Measurements from ENCODE around the gene RGS7. TPM values are rescaled to one million over a fixed set of nuclear protein-coding genes. Genes with fewer than 3 reads are reported as not detected.

Gene RGS7
- total RNA-seq, 2 experiments from 2014 or later: not detected

- ChIA-PET CTCF (no interaction called here), POLR2A (no interaction called here)
- ATAC-seq (no peak), DNase-seq (no peak)
- intact Hi-C loops (cut with micrococcal nuclease): no loop called here
- TF ChIP-seq, protein P1, sequence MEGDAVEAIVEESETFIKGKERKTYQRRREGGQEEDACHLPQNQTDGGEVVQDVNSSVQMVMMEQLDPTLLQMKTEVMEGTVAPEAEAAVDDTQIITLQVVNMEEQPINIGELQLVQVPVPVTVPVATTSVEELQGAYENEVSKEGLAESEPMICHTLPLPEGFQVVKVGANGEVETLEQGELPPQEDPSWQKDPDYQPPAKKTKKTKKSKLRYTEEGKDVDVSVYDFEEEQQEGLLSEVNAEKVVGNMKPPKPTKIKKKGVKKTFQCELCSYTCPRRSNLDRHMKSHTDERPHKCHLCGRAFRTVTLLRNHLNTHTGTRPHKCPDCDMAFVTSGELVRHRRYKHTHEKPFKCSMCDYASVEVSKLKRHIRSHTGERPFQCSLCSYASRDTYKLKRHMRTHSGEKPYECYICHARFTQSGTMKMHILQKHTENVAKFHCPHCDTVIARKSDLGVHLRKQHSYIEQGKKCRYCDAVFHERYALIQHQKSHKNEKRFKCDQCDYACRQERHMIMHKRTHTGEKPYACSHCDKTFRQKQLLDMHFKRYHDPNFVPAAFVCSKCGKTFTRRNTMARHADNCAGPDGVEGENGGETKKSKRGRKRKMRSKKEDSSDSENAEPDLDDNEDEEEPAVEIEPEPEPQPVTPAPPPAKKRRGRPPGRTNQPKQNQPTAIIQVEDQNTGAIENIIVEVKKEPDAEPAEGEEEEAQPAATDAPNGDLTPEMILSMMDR (IDR thresholded peaks at IDR 0.05): no peak
- H3K36me3 Mint-ChIP-seq (ENCODE audit: low read depth): no peaks in the 10 kb centered on the region
- no peaks in the 10 kb centered on the region for H3K27me3 Mint-ChIP-seq
- H3K4me3 Mint-ChIP-seq: no peak overlapping the region
- no peaks in the 10 kb centered on the region for H3K4me1 Mint-ChIP-seq (ENCODE audit: low read depth)
- H3K27ac Mint-ChIP-seq: no peak overlapping the region
- H3K9me3 Mint-ChIP-seq: peaks cover 3% of the 10 kb centered on the region
These were observed 175.0 kb downstream of the RGS7 start for GRCh38 chr1:241181971-241182370.

- H3K9me3 Mint-ChIP-seq: peaks cover 3% of the 10 kb centered on the region
These were observed 175.5 kb downstream of the RGS7 start for GRCh38 chr1:241181471-241181870.

GRCh38 chr1:241180569-241180968, 176.4 kb downstream of the RGS7 start:
- H3K4me3 Mint-ChIP-seq: no peak overlapping the region
- intact Hi-C loops (cut with micrococcal nuclease): no loop called here
- no peak overlapping the region for H3K27ac Mint-ChIP-seq
- TF ChIP-seq, protein P1 (IDR thresholded peaks at IDR 0.05): no peak
- H3K9me3 Mint-ChIP-seq: peaks cover 3% of the 10 kb centered on the region
- no peak for ATAC-seq
- H3K4me1 Mint-ChIP-seq (ENCODE audit: low read depth): no peaks in the 10 kb centered on the region
- no peak for DNase-seq
- no peaks in the 10 kb centered on the region for H3K36me3 Mint-ChIP-seq (ENCODE audit: low read depth)
- POLR2A ChIA-PET: no interaction called here
- H3K27me3 Mint-ChIP-seq: no peaks in the 10 kb centered on the region
- CTCF ChIA-PET: no interaction called here

More at GRCh38 chr1:241181471-241181870, 175.5 kb downstream of the RGS7 start:
- no peak overlapping the region for H3K4me3 Mint-ChIP-seq
- H3K27me3 Mint-ChIP-seq: no peaks in the 10 kb centered on the region
- H3K27ac Mint-ChIP-seq: no peak overlapping the region
- ChIA-PET POLR2A (no interaction called here), CTCF (no interaction called here)
- intact Hi-C loops (cut with micrococcal nuclease): no loop called here
- ATAC-seq (no peak), DNase-seq (no peak)
- TF ChIP-seq, protein P1 (IDR thresholded peaks at IDR 0.05): no peak
- H3K4me1 Mint-ChIP-seq (ENCODE audit: low read depth): no peaks in the 10 kb centered on the region
- no peaks in the 10 kb centered on the region for H3K36me3 Mint-ChIP-seq (ENCODE audit: low read depth)

DNA sequence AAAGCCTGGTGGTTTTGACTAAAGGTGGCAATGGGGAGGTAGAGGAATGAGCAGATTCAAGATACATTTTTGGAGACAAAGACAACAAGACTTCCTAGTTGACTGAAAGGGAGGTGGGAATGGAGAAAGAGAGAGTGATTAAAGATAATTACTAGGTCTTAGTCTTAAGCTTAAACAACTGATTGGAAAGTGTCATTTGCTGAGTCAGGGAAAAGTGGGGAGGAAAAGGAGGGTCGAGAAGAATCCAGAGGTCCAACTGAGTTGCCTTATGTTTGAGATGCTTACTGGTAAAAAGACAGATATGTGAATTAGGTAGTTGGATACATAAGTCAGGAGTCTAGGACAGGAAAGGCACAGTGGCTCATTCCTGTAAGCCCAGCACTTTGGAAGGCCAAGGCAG, 179.3 kb downstream of the RGS7 start:
- Mint-ChIP-seq H3K27ac (no peak overlapping the region), H3K4me3 (no peak overlapping the region), H3K4me1 (ENCODE audit: low read depth) (no peaks in the 10 kb centered on the region), H3K36me3 (ENCODE audit: low read depth) (no peaks in the 10 kb centered on the region), H3K9me3 (peaks cover 3% of the 10 kb centered on the region), H3K27me3 (no peaks in the 10 kb centered on the region)
- ChIA-PET POLR2A (no interaction called here), CTCF (no interaction called here)
- intact Hi-C loops (cut with micrococcal nuclease): no loop called here
- no peak for DNase-seq
- no peak for ATAC-seq
- TF ChIP-seq, protein P1 (IDR thresholded peaks at IDR 0.05): no peak

DNA sequence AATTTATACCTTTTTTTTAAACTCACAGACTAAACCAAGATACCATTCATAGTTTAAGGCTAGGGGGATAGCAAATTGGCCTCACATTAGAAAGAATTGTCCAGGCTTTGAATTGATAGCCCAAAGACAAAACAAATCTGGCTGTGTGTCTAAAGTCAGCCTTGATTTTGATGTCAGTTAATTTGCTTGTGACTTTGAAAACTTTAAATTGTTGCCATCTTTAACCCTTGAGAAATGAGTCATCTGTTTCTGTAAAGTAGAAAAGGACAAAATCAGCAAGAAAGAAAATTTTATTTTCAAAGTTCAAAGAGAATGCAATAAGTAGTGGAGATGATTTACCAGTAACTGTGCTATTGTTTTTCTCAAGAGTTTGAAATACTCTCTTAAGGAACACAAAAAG, 184.5 kb downstream of the RGS7 start:
- Mint-ChIP-seq H3K4me3 (no peak overlapping the region), H3K27me3 (no peaks in the 10 kb centered on the region), H3K36me3 (ENCODE audit: low read depth) (no peaks in the 10 kb centered on the region), H3K9me3 (peaks cover 3% of the 10 kb centered on the region), H3K27ac (no peak overlapping the region), H3K4me1 (ENCODE audit: low read depth) (no peaks in the 10 kb centered on the region)
- no peak for DNase-seq
- CTCF ChIA-PET: no interaction called here
- POLR2A ChIA-PET: no interaction called here
- TF ChIP-seq, protein P1 (IDR thresholded peaks at IDR 0.05): no peak
- intact Hi-C loops (cut with micrococcal nuclease): no loop called here
- no peak for ATAC-seq
